PC-3 (cell line): Measurements from ENCODE around the gene ZNF726.
"Not testable (repeated sequence)": the region's sequence is repeated elsewhere in the genome, so short reads cannot be mapped to it uniquely, and the experiment has no call there.

Experiments
- EZH2 ChIP-seq: fragments of 300-600 bp; sonication (generic); IDR thresholded peaks from one replicate; pipeline ENCODE4 v1.6.1; 2017; ENCODE audit warnings: antibody characterized with exemption, mild to moderate bottlenecking, low read length; ENCODE audit not compliant: unreplicated experiment
- TF ChIP-seq, protein P1 (sequence below): fragments of 300-600 bp; sonication (generic); conservative IDR thresholded peaks from 2 replicates; pipeline ENCODE4 v1.5.1; 2017; ENCODE audit warnings: antibody characterized with exemption, low read depth, mild to moderate bottlenecking, low read length

DNA sequence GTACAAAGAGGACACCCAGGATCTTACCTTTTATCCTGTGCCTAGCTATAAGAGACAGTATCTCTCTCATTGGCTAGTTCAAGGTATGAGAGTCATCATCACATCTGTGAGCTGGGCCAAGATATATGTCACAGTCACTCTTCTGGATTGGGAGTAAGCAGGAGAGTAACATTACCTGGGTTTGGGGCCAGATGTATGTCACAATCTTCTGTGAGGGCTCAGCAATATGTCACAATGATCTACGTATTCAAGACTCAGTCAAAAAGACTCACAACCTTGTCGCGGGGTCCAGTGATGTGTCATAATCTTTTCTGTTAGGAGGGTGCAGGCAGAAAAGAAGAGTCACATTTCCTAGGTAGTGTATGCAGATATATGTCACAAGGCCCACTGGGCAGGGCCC lies 61.9 kb downstream of the ZNF726 start:
- TF ChIP-seq, protein P1, sequence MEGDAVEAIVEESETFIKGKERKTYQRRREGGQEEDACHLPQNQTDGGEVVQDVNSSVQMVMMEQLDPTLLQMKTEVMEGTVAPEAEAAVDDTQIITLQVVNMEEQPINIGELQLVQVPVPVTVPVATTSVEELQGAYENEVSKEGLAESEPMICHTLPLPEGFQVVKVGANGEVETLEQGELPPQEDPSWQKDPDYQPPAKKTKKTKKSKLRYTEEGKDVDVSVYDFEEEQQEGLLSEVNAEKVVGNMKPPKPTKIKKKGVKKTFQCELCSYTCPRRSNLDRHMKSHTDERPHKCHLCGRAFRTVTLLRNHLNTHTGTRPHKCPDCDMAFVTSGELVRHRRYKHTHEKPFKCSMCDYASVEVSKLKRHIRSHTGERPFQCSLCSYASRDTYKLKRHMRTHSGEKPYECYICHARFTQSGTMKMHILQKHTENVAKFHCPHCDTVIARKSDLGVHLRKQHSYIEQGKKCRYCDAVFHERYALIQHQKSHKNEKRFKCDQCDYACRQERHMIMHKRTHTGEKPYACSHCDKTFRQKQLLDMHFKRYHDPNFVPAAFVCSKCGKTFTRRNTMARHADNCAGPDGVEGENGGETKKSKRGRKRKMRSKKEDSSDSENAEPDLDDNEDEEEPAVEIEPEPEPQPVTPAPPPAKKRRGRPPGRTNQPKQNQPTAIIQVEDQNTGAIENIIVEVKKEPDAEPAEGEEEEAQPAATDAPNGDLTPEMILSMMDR: not testable (repeated sequence)
- not testable (repeated sequence) for TF ChIP-seq EZH2
